ENCODE measurements around the gene PTK7.

The PTK7 gene

GRCh38 chr6:43060034-43060754 is 15.9 kb upstream of the PTK7 start:
- in situ Hi-C loops (cut with MboI; ENCODE audit: low sequenced_read_pairs, unreplicated experiment) = no loop called here
- DNase-seq (ENCODE audit: low spot score) = no peak
- no peak for TF ChIP-seq CTCF (IDR thresholded peaks at IDR 0.05; ENCODE audit: borderline replicate concordance, control extremely low read depth, extremely low read depth, insufficient read depth, missing control alignments)

GRCh38 chr6:43060755-43061633 is 15.1 kb upstream of the PTK7 start:
- in situ Hi-C loops (cut with MboI; ENCODE audit: low sequenced_read_pairs, unreplicated experiment) = no loop called here
- TF ChIP-seq CTCF (IDR thresholded peaks at IDR 0.05; ENCODE audit: borderline replicate concordance, control extremely low read depth, extremely low read depth, insufficient read depth, missing control alignments) = no peak
- DNase-seq (ENCODE audit: low spot score) = no peak

GRCh38 chr6:43061861-43062260 is 14.3 kb upstream of the PTK7 start:
- no peak for TF ChIP-seq CTCF (IDR thresholded peaks at IDR 0.05; ENCODE audit: borderline replicate concordance, control extremely low read depth, extremely low read depth, insufficient read depth, missing control alignments)
- in situ Hi-C loops (cut with MboI; ENCODE audit: low sequenced_read_pairs, unreplicated experiment) = no loop called here
- DNase-seq (ENCODE audit: low spot score) = no peak

- DNase-seq (ENCODE audit: low spot score) = no peak
- TF ChIP-seq CTCF (IDR thresholded peaks at IDR 0.05; ENCODE audit: borderline replicate concordance, control extremely low read depth, extremely low read depth, insufficient read depth, missing control alignments) = no peak
- in situ Hi-C loops (cut with MboI; ENCODE audit: low sequenced_read_pairs, unreplicated experiment) = no loop called here
Measured at GRCh38 chr6:43062818-43063217, 13.3 kb upstream of the PTK7 start.

GRCh38 chr6:43070028-43070632 is 6.0 kb upstream of the PTK7 start:
- no peak for TF ChIP-seq CTCF (IDR thresholded peaks at IDR 0.05; ENCODE audit: borderline replicate concordance, control extremely low read depth, extremely low read depth, insufficient read depth, missing control alignments)
- in situ Hi-C loops (cut with MboI; ENCODE audit: low sequenced_read_pairs, unreplicated experiment) = no loop called here
- DNase-seq (ENCODE audit: low spot score) = peak; percentile 80

- no peak for DNase-seq (ENCODE audit: low spot score)
- TF ChIP-seq CTCF (IDR thresholded peaks at IDR 0.05; ENCODE audit: borderline replicate concordance, control extremely low read depth, extremely low read depth, insufficient read depth, missing control alignments) = no peak
- in situ Hi-C loops (cut with MboI; ENCODE audit: low sequenced_read_pairs, unreplicated experiment) = no loop called here
Measured at GRCh38 chr6:43074847-43075669, 1.1 kb upstream of the PTK7 start.
